Osteoblast (primary cell): ENCODE results near the gene TCF25. TPM values are rescaled to one million over a fixed set of nuclear protein-coding genes. Genes with fewer than 3 reads are reported as not detected.
A peak's percentile ranks its signal among the peaks of the same experiment; 100 is the strongest.

Experiments
- DNase-seq: peaks from one replicate; pipeline ENCODE4 v3.0.0; 2011; ENCODE audit warnings: low spot score, mixed read lengths; ENCODE audit not compliant: insufficient read length; ENCODE audit errors: missing footprints
- H2AFZ ChIP-seq: 2 replicates; pipeline ENCODE4 v1.6.0; 2011; ENCODE audit warnings: mild to moderate bottlenecking, low read length
- H3K27ac ChIP-seq: 2 replicates; pipeline ENCODE4 v1.5.1; 2011; ENCODE audit warnings: mild to moderate bottlenecking, low read depth, low read length, moderate library complexity
- H3K27me3 ChIP-seq: 2 replicates; pipeline ENCODE4 v1.6.0; 2012; ENCODE audit warnings: mild to moderate bottlenecking, control low read depth, inconsistent platforms, low read length, moderate library complexity; ENCODE audit not compliant: insufficient read depth
- H3K36me3 ChIP-seq: 2 replicates; pipeline ENCODE4 v1.5.1; 2011; ENCODE audit warnings: mild to moderate bottlenecking, low read length, control low read depth, moderate library complexity; ENCODE audit not compliant: insufficient read depth
- H3K4me1 ChIP-seq: 2 replicates; pipeline ENCODE4 v1.5.1; 2011; ENCODE audit warnings: mild to moderate bottlenecking, low read length, control low read depth, moderate library complexity; ENCODE audit not compliant: insufficient read depth
- H3K4me2 ChIP-seq: 2 replicates; pipeline ENCODE4 v1.6.0; 2011; ENCODE audit warnings: mild to moderate bottlenecking, low read length; ENCODE audit not compliant: insufficient read depth
- H3K4me3 ChIP-seq: fragments of 200-600 bp; sonication (generic); 3 replicates; pipeline ENCODE4 v1.5.1; 2012; ENCODE audit warnings: mild to moderate bottlenecking, low read length, inconsistent platforms; ENCODE audit not compliant: insufficient read depth
- H3K79me2 ChIP-seq: 2 replicates; pipeline ENCODE4 v1.6.0; 2012; ENCODE audit warnings: mild to moderate bottlenecking, low read length, control low read depth, inconsistent platforms; ENCODE audit not compliant: insufficient read depth
- H3K9me3 ChIP-seq: 2 replicates; pipeline ENCODE4 v1.5.1; 2011; ENCODE audit warnings: low read depth, low read length, control low read depth
- H4K20me1 ChIP-seq: 2 replicates; pipeline ENCODE4 v1.6.0; 2012; ENCODE audit warnings: mild to moderate bottlenecking, low read length, control low read depth; ENCODE audit not compliant: insufficient read depth
- CTCF ChIP-seq: IDR thresholded peaks from 2 replicates; pipeline ENCODE4 v1.5.1; 2011; ENCODE audit warnings: mild to moderate bottlenecking, low read depth, low read length, moderate library complexity; ENCODE audit errors: extremely low read depth
- total RNA-seq: library from RNA; depleted of rRNA; stranded (reverse); fragments of >200 nt; gene quantifications from 2 replicates; pipeline ENCODE4 v1.2.3, GENCODE V29; 2012

TCF25 gene
- total RNA-seq, 1 donor = 230 TPM

DNA sequence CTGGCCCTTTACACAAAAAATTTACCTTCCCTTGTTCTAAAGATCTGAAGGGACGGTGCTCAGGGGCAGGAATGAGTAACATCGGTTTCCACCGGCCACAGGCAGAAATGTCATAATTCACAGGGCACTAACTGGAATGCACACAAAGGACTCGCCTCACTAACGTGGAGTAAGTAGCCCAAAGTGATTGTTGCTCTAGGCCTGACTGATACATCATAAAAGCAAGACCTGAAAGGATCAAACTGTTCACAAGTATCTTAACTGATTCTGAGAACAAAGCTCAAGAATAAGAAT lies 8.9 kb upstream of the TCF25 start:
- H3K27me3 ChIP-seq = no peaks in the 10 kb centered on the region
- TF ChIP-seq CTCF = no peak
- H3K36me3 ChIP-seq = no peaks in the 10 kb centered on the region
- no peak overlapping the region for H3K4me3 ChIP-seq
- peaks cover 12% of the 10 kb centered on the region for H3K4me1 ChIP-seq
- no peaks in the 10 kb centered on the region for H4K20me1 ChIP-seq
- no peaks in the 10 kb centered on the region for H3K9me3 ChIP-seq
- no peaks in the 10 kb centered on the region for H3K79me2 ChIP-seq
- H3K27ac ChIP-seq = no peak overlapping the region
- H3K4me2 ChIP-seq = no peak overlapping the region
- no peak overlapping the region for H2AFZ ChIP-seq
- peak; percentile 56 for DNase-seq

GRCh38 chr16:89867918-89868317 lies 5.5 kb upstream of the TCF25 start:
- Histone ChIP-seq H3K4me1 (peaks cover 18% of the 10 kb centered on the region), H4K20me1 (no peaks in the 10 kb centered on the region), H3K79me2 (peaks cover 2% of the 10 kb centered on the region), H3K27ac (no peak overlapping the region), H2AFZ (no peak overlapping the region), H3K27me3 (no peaks in the 10 kb centered on the region), H3K9me3 (no peaks in the 10 kb centered on the region), H3K4me2 (no peak overlapping the region), H3K4me3 (no peak overlapping the region), H3K36me3 (peaks cover 3% of the 10 kb centered on the region)
- peak; percentile 46 for DNase-seq
- no peak for TF ChIP-seq CTCF

DNA sequence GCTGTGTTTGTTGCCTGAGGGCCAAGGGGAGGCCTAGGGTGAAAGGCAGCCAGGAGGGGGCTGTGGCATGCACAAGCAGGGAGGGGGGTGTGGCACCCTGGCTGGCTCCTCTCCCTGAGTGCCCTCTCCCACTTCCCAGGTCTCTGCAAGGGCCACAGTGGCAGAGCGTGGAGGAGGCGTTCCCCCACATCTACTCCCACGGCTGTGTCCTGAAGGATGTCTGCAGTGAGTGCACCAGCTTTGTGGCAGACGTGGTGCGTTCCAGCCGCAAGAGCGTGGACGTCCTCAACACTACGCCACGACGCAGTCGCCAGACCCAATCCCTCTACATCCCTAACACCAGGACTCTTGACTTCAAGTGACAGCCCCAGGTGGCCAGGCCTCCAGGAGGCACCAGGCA lies 3.5 kb upstream of the TCF25 start:
- Histone ChIP-seq H3K36me3 (peaks cover 8% of the 10 kb centered on the region), H3K4me1 (peaks cover 14% of the 10 kb centered on the region), H3K4me3 (no peak overlapping the region), H2AFZ (no peak overlapping the region), H3K4me2 (no peak overlapping the region), H3K9me3 (no peaks in the 10 kb centered on the region), H3K27me3 (no peaks in the 10 kb centered on the region), H4K20me1 (peaks cover 7% of the 10 kb centered on the region), H3K27ac (no peak overlapping the region), H3K79me2 (peaks cover 16% of the 10 kb centered on the region)
- TF ChIP-seq CTCF = no peak
- DNase-seq = peak; percentile 30

DNA sequence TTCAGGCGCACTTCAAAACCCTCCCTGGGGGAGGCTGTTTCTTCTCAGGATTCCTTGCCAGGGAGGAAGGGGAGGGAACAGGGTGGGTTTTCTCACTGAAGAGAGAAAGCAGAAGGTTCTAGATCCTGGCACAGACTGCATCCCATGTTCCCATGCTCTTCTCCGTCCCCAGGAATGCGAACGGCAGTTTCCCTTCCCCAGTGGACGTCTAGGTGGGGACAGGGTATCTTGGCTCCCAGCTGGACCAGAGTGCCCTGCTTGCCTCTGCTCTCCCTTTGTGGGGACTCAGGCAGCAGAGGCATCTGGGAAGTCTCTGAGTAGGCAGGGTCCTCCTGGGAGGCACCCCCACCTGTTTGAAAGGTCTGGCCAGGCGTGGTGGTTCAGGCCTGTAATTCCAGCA lies 3.0 kb upstream of the TCF25 start:
- no peak for TF ChIP-seq CTCF
- Histone ChIP-seq H2AFZ (no peak overlapping the region), H3K27me3 (no peaks in the 10 kb centered on the region), H3K9me3 (no peaks in the 10 kb centered on the region), H3K4me2 (no peak overlapping the region), H3K4me3 (no peak overlapping the region), H3K27ac (no peak overlapping the region), H3K36me3 (peaks cover 13% of the 10 kb centered on the region), H3K79me2 (peaks cover 21% of the 10 kb centered on the region), H4K20me1 (peaks cover 11% of the 10 kb centered on the region), H3K4me1 (peaks cover 16% of the 10 kb centered on the region)
- peak; percentile 51 for DNase-seq
